IMR-90 (cell line): Measurements from ENCODE around the gene CDH23.

Experiments
- CTCF ChIP-seq: conservative IDR thresholded peaks from 2 replicates; pipeline ENCODE4 v1.5.1; 2012; ENCODE audit warnings: mild to moderate bottlenecking, low read depth, low read length, improper control_type of control experiment
- MAFK ChIP-seq: IDR thresholded peaks from 2 replicates; pipeline ENCODE4 v1.6.1; 2012; ENCODE audit warnings: low read depth, low read length, improper control_type of control experiment
- NFE2L2 ChIP-seq: fragments of 150-350 bp; IDR thresholded peaks from 2 replicates; pipeline ENCODE4 v1.6.1; 2016; ENCODE audit warnings: low read depth, mild to moderate bottlenecking, low read length
- POLR2A ChIP-seq: IDR thresholded peaks from 2 replicates; pipeline ENCODE4 v1.6.1; 2012; ENCODE audit warnings: mild to moderate bottlenecking, low read depth, low read length
- SMC3 ChIP-seq: fragments of 150-350 bp; IDR thresholded peaks from 2 replicates; pipeline ENCODE4 v1.6.1; 2016; ENCODE audit warnings: low read depth, mild to moderate bottlenecking, antibody characterized with exemption, low read length, moderate library complexity
- USF2 ChIP-seq: fragments of 150-350 bp; IDR thresholded peaks from 2 replicates; pipeline ENCODE4 v1.6.1; 2017; ENCODE audit warnings: mild to moderate bottlenecking, antibody characterized with exemption, low read length, low read depth

- TF ChIP-seq CTCF (no peak), NFE2L2 (no peak), POLR2A (no peak), SMC3 (no peak), MAFK (no peak), USF2 (no peak)
These were observed 199.4 kb downstream of the CDH23 start for GRCh38 chr10:71596127-71596526.
